Activated T-helper 1 cell treated with anti-CD3 and anti-CD28 coated beads, Interleukin-12 subunit alpha, Interleukin-12 subunit beta, Interleukin-2, Interleukin-4 antibody, amounts not matched to agents 30 ng/mL and 10 ng/mL and 1 ng/mL, durations not matched to agents 14 hours and 24 hours and 36 hours (primary cell): ENCODE data around the gene PHF11. TPM values are rescaled to one million over a fixed set of nuclear protein-coding genes. Genes with fewer than 3 reads are reported as not detected.

Experiments
- DNase-seq: peaks from one replicate; pipeline ENCODE4 v3.0.0; 2021; ENCODE audit warnings: low spot score
- H3K27ac Mint-ChIP-seq: one replicate; pipeline ENCODE4 v1.8.0; 2021; ENCODE audit warnings: mild to moderate bottlenecking, mixed read lengths
- H3K27me3 Mint-ChIP-seq: one replicate; pipeline ENCODE4 v1.8.0; 2022; ENCODE audit warnings: mild to moderate bottlenecking, moderate library complexity, mixed read lengths; ENCODE audit not compliant: insufficient read depth
- H3K36me3 Mint-ChIP-seq: one replicate; pipeline ENCODE4 v1.8.0; 2021; ENCODE audit warnings: low read depth, mixed read lengths
- H3K4me1 Mint-ChIP-seq: one replicate; pipeline ENCODE4 v1.8.0; 2021; ENCODE audit warnings: low read depth, mixed read lengths
- H3K4me3 Mint-ChIP-seq: one replicate; pipeline ENCODE4 v1.8.0; 2021; ENCODE audit warnings: mild to moderate bottlenecking, moderate library complexity, mixed read lengths
- H3K9me3 Mint-ChIP-seq: one replicate; pipeline ENCODE4 v1.8.0; 2021; ENCODE audit warnings: mixed read lengths
- intact Hi-C: fragments of 100-400 bp; cut with micrococcal nuclease; formaldehyde crosslinking; loops from one replicate; pipeline ENCODE4 v1.15.1; 2024
- total RNA-seq: library from RNA; stranded (reverse); gene quantifications from 2 replicates; pipeline ENCODE4 v1.2.3, GENCODE V29; 2022

The PHF11 gene
- total RNA-seq, 1 donor from 2014 or later = 66.0 TPM

DNA sequence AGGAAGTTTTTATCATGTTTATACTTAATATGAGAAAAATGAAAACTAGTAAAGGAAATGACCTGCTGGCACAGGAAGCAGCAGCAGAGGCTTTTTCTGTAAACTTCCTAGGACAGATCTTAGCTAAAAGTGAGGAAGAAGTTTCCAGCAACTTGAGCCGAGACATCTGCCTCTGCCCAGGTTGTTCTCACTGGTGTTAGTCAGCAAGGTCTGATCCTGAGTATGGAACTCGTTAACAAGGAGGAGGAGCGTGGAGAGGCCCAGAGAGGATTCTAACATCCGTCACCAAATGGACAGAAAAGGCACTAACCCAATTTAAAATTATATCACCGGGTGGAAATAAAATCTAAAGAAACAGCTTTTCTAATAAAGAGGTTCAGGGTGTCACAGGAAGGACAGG lies 43.6 kb downstream of the PHF11 start:
- Mint-ChIP-seq H3K4me3 (peak overlapping the region; percentile 69), H3K27ac (peak overlapping the region; percentile 63), H3K9me3 (no peaks in the 10 kb centered on the region), H3K27me3 (no peaks in the 10 kb centered on the region), H3K4me1 (peaks cover 22% of the 10 kb centered on the region), H3K36me3 (peaks cover 30% of the 10 kb centered on the region)
- intact Hi-C loops = no loop called here
- no peak for DNase-seq

- intact Hi-C loops = no loop called here
- Mint-ChIP-seq H3K36me3 (peaks cover 28% of the 10 kb centered on the region), H3K27ac (peak overlapping the region; percentile 76), H3K4me3 (peak overlapping the region; percentile 59), H3K27me3 (no peaks in the 10 kb centered on the region), H3K9me3 (no peaks in the 10 kb centered on the region), H3K4me1 (peaks cover 22% of the 10 kb centered on the region)
- DNase-seq = no peak
These were observed 44.0 kb downstream of the PHF11 start for GRCh38 chr13:49539746-49540145.

DNA sequence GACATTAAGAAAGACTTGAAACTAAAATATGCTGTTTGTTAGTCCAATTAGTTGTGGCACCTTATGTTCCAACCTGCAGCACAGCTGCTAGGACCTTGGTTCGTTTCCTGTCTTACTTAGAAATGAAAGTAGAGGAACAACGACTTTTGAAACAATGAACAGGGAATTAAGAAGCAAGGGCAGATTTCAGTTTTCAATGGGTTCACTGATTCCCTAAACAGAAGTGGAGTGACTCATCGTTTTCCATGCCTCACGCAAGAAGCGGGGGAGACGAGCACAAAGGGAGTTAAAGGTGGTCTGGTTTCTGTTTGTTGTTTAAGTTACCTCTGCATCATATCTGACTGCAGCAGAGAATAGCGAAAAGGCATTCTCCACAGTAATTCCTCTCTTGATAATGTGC lies 44.8 kb downstream of the PHF11 start:
- intact Hi-C loops = no loop called here
- Mint-ChIP-seq H3K27me3 (no peaks in the 10 kb centered on the region), H3K36me3 (peaks cover 25% of the 10 kb centered on the region), H3K4me3 (peak overlapping the region; percentile 59), H3K27ac (peak overlapping the region; percentile 76), H3K9me3 (no peaks in the 10 kb centered on the region), H3K4me1 (peaks cover 22% of the 10 kb centered on the region)
- peak; percentile 4 for DNase-seq

GRCh38 chr13:49543656-49544055 lies 47.9 kb downstream of the PHF11 start:
- peaks cover 22% of the 10 kb centered on the region for H3K4me1 Mint-ChIP-seq
- H3K27ac Mint-ChIP-seq = no peak overlapping the region
- H3K9me3 Mint-ChIP-seq = no peaks in the 10 kb centered on the region
- intact Hi-C loops = no loop called here
- H3K27me3 Mint-ChIP-seq = no peaks in the 10 kb centered on the region
- no peak overlapping the region for H3K4me3 Mint-ChIP-seq
- no peak for DNase-seq
- peaks cover 21% of the 10 kb centered on the region for H3K36me3 Mint-ChIP-seq

GRCh38 chr13:49545661-49546060 lies 49.9 kb downstream of the PHF11 start:
- H3K4me1 Mint-ChIP-seq = peaks cover 6% of the 10 kb centered on the region
- H3K4me3 Mint-ChIP-seq = no peak overlapping the region
- H3K27ac Mint-ChIP-seq = no peak overlapping the region
- no peak for DNase-seq
- H3K36me3 Mint-ChIP-seq = peaks cover 17% of the 10 kb centered on the region
- H3K27me3 Mint-ChIP-seq = no peaks in the 10 kb centered on the region
- no peaks in the 10 kb centered on the region for H3K9me3 Mint-ChIP-seq
- intact Hi-C loops = no loop called here

- H3K4me1 Mint-ChIP-seq = no peaks in the 10 kb centered on the region
These were observed 50.8 kb downstream of the PHF11 start for GRCh38 chr13:49546561-49546960.

GRCh38 chr13:49549289-49549688 lies 53.5 kb downstream of the PHF11 start:
- H3K9me3 Mint-ChIP-seq = no peaks in the 10 kb centered on the region
- H3K27ac Mint-ChIP-seq = no peak overlapping the region
- peaks cover 26% of the 10 kb centered on the region for H3K36me3 Mint-ChIP-seq
- intact Hi-C loops = no loop called here
- H3K4me1 Mint-ChIP-seq = no peaks in the 10 kb centered on the region
- H3K27me3 Mint-ChIP-seq = no peaks in the 10 kb centered on the region
- no peak overlapping the region for H3K4me3 Mint-ChIP-seq
- DNase-seq = no peak

More at GRCh38 chr13:49546561-49546960, 50.8 kb downstream of the PHF11 start:
- H3K9me3 Mint-ChIP-seq = no peaks in the 10 kb centered on the region
- no peak overlapping the region for H3K4me3 Mint-ChIP-seq
- no peak overlapping the region for H3K27ac Mint-ChIP-seq
- H3K27me3 Mint-ChIP-seq = no peaks in the 10 kb centered on the region
- DNase-seq = no peak
- intact Hi-C loops = no loop called here
- H3K36me3 Mint-ChIP-seq = peaks cover 15% of the 10 kb centered on the region

DNA sequence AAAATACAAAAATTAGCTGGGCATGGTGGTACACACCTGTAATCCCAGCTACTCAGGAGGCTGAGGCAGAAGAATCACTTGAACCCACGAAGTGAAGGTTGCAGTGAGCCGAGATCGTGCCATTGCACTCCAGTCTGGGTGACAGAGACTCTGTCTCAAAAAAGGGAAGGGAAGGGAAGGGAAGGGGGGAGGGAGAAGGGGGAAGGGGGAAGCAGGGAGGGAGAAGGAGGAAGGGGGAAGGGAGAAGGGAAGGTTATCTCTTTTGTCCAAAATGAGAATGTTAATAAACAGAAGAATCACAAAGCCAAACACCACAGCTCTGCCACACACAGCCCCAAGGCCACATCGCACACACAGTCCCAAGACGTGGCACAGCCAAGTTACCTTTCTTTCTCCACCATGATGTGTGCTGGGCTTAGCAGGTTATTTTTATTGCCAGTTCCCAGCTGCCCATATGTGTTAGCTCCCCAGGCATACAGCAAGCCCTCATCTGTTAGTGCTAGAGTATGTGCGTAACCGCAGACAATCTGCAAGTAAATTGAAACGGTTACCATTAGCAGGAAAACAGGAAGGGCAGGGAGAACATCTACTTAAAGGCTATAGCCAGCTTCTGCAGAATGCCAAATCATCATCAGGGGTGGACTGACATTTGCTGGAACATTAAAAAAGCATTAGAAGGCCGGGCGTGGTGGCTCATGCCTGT lies 55.3 kb downstream of the PHF11 start:
- Mint-ChIP-seq H3K36me3 (peaks cover 30% of the 10 kb centered on the region), H3K9me3 (no peaks in the 10 kb centered on the region), H3K4me1 (no peaks in the 10 kb centered on the region), H3K27ac (no peak overlapping the region), H3K27me3 (no peaks in the 10 kb centered on the region), H3K4me3 (no peak overlapping the region)
- DNase-seq = no peak
- intact Hi-C loops = no loop called here

DNA sequence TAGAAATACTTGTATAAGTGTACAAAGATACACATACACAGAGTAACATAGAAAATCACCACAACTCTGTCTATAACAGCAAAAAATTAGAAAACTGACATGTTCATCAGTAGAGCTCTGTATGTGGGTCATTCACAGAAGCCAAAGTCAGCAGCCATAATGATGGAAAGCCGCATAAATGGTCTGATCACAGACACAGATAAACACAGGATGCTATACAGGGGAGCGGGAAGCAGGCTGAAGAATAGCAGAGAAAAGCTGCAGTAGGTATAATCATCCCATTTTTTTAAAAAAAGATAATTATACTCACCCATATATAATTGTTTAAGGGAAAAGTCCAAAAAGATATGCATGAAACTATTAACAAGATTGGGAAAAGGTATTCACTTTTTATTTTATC lies 58.1 kb downstream of the PHF11 start:
- intact Hi-C loops = no loop called here
- no peaks in the 10 kb centered on the region for H3K9me3 Mint-ChIP-seq
- no peak for DNase-seq
- H3K27ac Mint-ChIP-seq = no peak overlapping the region
- H3K4me1 Mint-ChIP-seq = no peaks in the 10 kb centered on the region
- peaks cover 33% of the 10 kb centered on the region for H3K36me3 Mint-ChIP-seq
- no peaks in the 10 kb centered on the region for H3K27me3 Mint-ChIP-seq
- H3K4me3 Mint-ChIP-seq = no peak overlapping the region

DNA sequence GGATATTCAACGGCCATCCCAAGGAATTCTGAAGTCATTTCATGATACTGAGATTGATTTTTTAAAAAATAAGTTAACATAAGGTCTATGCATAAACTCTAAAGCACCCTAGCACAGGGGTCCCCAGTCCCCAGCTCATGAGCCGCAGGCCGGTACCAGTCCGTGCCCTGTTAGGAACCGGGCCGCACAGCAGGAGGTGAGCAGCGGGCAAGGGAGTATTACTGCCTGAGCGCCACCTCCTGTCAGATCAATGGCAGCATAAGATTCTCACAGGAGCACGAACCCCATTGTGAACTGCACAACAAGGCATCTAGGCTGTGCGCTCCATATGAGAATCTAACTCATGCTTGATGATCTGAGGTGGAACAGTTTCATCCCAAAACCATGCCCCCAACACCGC lies 58.6 kb downstream of the PHF11 start:
- Mint-ChIP-seq H3K27me3 (no peaks in the 10 kb centered on the region), H3K27ac (no peak overlapping the region), H3K9me3 (no peaks in the 10 kb centered on the region), H3K36me3 (peaks cover 35% of the 10 kb centered on the region), H3K4me1 (no peaks in the 10 kb centered on the region), H3K4me3 (no peak overlapping the region)
- no peak for DNase-seq
- intact Hi-C loops = no loop called here

DNA sequence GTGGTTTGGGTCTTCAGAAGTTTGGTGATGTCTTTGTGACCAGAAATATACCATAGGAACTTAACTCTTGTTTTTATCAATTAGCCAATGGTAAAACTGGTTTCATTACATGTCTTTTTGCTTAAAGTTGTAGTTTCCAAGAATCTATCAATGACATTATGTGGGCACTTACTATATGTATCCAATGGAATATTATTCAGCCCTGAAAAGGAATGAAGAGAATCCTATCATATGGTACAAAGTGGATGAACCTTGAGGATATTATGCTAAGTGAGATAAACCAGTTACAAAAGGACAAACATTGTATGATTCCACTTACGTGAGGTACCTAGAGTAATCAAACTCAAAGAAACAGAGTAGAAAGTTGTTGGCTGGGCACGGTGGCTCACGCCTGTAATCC lies 63.3 kb downstream of the PHF11 start:
- no peaks in the 10 kb centered on the region for H3K9me3 Mint-ChIP-seq
- intact Hi-C loops = no loop called here
- H3K4me3 Mint-ChIP-seq = no peak overlapping the region
- DNase-seq = no peak
- no peaks in the 10 kb centered on the region for H3K4me1 Mint-ChIP-seq
- H3K27me3 Mint-ChIP-seq = no peaks in the 10 kb centered on the region
- H3K36me3 Mint-ChIP-seq = peaks cover 36% of the 10 kb centered on the region
- H3K27ac Mint-ChIP-seq = no peak overlapping the region

GRCh38 chr13:49560270-49561061 lies 64.7 kb downstream of the PHF11 start:
- no peaks in the 10 kb centered on the region for H3K9me3 Mint-ChIP-seq
- no peak overlapping the region for H3K4me3 Mint-ChIP-seq

DNA sequence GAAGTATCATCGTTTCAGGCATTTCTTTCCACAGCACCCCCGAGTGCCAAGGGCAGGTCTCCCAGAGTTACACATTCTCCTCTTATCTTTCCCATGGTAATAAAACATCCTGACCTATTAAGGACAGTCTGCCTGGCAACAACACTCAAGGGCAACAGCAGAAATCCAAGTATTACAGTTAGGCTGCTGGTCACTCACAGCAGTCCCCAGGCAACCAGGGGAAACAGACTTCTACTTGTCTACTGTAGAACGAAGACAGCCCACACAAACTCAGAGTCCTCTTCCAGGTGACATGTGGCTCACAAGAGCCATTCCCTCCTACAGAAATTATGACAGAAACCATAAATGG lies 65.3 kb downstream of the PHF11 start:
- no peaks in the 10 kb centered on the region for H3K4me1 Mint-ChIP-seq
- no peak overlapping the region for H3K27ac Mint-ChIP-seq
- H3K9me3 Mint-ChIP-seq = no peaks in the 10 kb centered on the region
- no peaks in the 10 kb centered on the region for H3K27me3 Mint-ChIP-seq
- H3K4me3 Mint-ChIP-seq = no peak overlapping the region
- intact Hi-C loops = no loop called here
- H3K36me3 Mint-ChIP-seq = peaks cover 32% of the 10 kb centered on the region
- no peak for DNase-seq

More at GRCh38 chr13:49560270-49561061, 64.7 kb downstream of the PHF11 start:
- H3K27me3 Mint-ChIP-seq = no peaks in the 10 kb centered on the region
- no peak overlapping the region for H3K27ac Mint-ChIP-seq
- no peak for DNase-seq
- intact Hi-C loops = no loop called here
- H3K4me1 Mint-ChIP-seq = no peaks in the 10 kb centered on the region
- H3K36me3 Mint-ChIP-seq = peaks cover 32% of the 10 kb centered on the region
